Breast epithelium (tissue), 4 donors: Measurements from ENCODE around the gene SCYGR3. TPM values are rescaled to one million over a fixed set of nuclear protein-coding genes. Genes with fewer than 3 reads are reported as not detected.

Experiments used
- DNase-seq, 2 donors: peaks; one replicate each; pipeline ENCODE4 v3.0.0-alpha.2; 2019; ENCODE audit warnings: low spot score in 2 of 2
- H3K27ac ChIP-seq, 2 donors: fragments of 200-600 bp; sonication (generic) in 1 of 2; one replicate each; pipeline ENCODE4 v1.5.1; 2016 to 2019; ENCODE audit warnings: mild to moderate bottlenecking in 1 of 2
- H3K27me3 ChIP-seq, 2 donors: fragments of 200-600 bp; sonication (generic) in 1 of 2; one replicate each; pipeline versions ENCODE4 v1.5.1 to v1.6.0; 2017 to 2019; ENCODE audit warnings: control low read depth in 1 of 2, mild to moderate bottlenecking in 1 of 2
- H3K36me3 ChIP-seq: fragments of 200-600 bp; one replicate; pipeline ENCODE4 v1.5.1; 2019
- H3K4me1 ChIP-seq, 2 donors: fragments of 200-600 bp; sonication (generic); one replicate each; pipeline ENCODE4 v1.5.1; 2016 to 2019; ENCODE audit warnings: control low read depth in 1 of 2
- H3K4me3 ChIP-seq, 3 donors: fragments of 200-600 bp; sonication (generic); 1 replicate in 2 of 3; 2 replicates in 1 of 3; pipeline ENCODE4 v1.5.1; 2016 to 2019; ENCODE audit warnings: mild to moderate bottlenecking in 3 of 3, moderate library complexity in 2 of 3
- H3K9me3 ChIP-seq, 2 donors: fragments of 200-600 bp; sonication (generic) in 1 of 2; one replicate each; pipeline ENCODE4 v1.5.1; 2016 to 2019; ENCODE audit warnings: control low read depth in 1 of 2
- CTCF ChIP-seq, 3 donors: fragments of 450-650 bp; IDR thresholded peaks; one replicate each; pipeline ENCODE4 v1.5.1; 2016 to 2017; ENCODE audit warnings: antibody characterized with exemption in 3 of 3, mild to moderate bottlenecking in 3 of 3, moderate library complexity in 3 of 3
- POLR2A ChIP-seq: fragments of 450-650 bp; IDR thresholded peaks from one replicate; pipeline ENCODE4 v1.6.1; 2016; ENCODE audit warnings: antibody characterized with exemption, mild to moderate bottlenecking, moderate library complexity
- POLR2AphosphoS5 ChIP-seq, 3 donors: sonication (generic); formaldehyde crosslinking; IDR thresholded peaks; one replicate each; pipeline ENCODE4 v1.6.1; 2017; ENCODE audit warnings: antibody characterized with exemption in 3 of 3
- intact Hi-C: fragments of 100-400 bp; cut with DNase I; formaldehyde crosslinking; loops from one replicate; pipeline ENCODE4 v1.15.1; 2023; ENCODE audit warnings: low total_unique reads
- total RNA-seq, 3 donors: library from RNA; depleted of rRNA; stranded (reverse); fragments of >200 nt; gene quantifications; one replicate each; pipeline ENCODE4 v1.1.0, GENCODE V29; 2016

SCYGR3 gene
- total RNA-seq, 3 donors from 2014 or later, result not detected

- no peak overlapping the region for H3K27ac ChIP-seq
- intact Hi-C loops, result no loop called here
- no peak overlapping the region for H3K4me3 ChIP-seq
- H3K36me3 ChIP-seq, result no peaks in the 10 kb centered on the region
- no peaks in the 10 kb centered on the region for H3K9me3 ChIP-seq
- no peak for DNase-seq
- TF ChIP-seq CTCF (IDR thresholded peaks at IDR 0.05) (no peak), POLR2A (no peak), POLR2AphosphoS5 (IDR thresholded peaks at IDR 0.05) (no peak)
- H3K4me1 ChIP-seq, result no peaks in the 10 kb centered on the region
- no peaks in the 10 kb centered on the region for H3K27me3 ChIP-seq
Measured at GRCh38 chr2:227623226-227623625, 8.6 kb upstream of the SCYGR3 start.

DNA sequence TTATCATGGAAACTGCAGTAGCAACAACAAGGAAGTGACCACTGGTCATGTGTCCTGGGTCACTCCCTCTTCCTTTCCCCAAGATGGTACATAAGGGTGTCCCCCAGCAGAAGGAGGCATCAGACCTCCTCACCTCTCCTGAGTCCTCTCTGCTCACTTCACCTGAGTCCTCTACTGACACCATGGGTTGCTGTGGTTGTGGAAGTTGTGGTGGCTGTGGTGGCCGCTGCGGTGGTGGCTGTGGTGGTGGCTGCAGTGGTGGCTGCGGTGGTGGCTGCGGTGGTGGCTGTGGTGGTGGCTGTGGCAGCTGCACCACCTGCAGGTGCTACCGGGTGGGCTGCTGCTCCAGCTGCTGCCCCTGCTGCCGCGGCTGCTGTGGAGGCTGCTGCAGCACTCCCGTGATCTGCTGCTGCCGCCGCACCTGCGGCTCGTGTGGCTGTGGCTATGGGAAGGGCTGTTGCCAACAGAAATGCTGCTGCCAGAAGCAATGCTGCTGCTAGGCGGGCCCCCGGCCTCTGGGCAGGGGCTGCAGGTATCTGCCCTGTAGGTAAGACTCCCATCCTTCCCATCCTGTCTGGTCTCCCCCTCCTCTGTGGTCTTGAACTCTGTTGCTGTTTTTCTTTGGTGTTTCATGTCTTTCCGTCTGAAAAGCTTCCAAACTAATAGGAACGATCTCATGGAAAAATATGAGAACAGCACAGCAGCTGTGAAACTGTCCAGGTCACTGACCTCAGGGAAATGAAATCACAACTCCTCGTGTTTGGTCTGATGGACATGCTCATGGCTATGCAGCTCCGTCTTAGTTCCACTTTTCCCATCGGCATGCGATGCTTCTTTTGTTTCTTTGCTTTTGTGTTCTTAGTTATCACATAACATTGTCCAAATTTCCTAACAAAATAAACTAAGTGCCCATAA is 2.9 kb upstream of the SCYGR3 start, which contains the start of gene SCYGR4:
TSS of gene SCYGR4 (plus strand) at position 183 of the 915 bp plus-strand sequence. CDS start at position 183, 0 bp downstream.
- intact Hi-C loops, result no loop called here
- TF ChIP-seq POLR2AphosphoS5 (IDR thresholded peaks at IDR 0.05) (no peak), CTCF (IDR thresholded peaks at IDR 0.05) (no peak), POLR2A (no peak)
- H3K4me3 ChIP-seq, result no peak within 1 kb of the TSS
- H3K9me3 ChIP-seq, result no peaks in the 10 kb centered on the region
- H3K36me3 ChIP-seq, result no peaks in the 10 kb centered on the region
- DNase-seq, result no peak
- no peak within 1 kb of the TSS for H3K27ac ChIP-seq
- H3K4me1 ChIP-seq, result no peaks in the 10 kb centered on the region
- peaks cover 0 to 7% of the 10 kb centered on the region in 2 donors for H3K27me3 ChIP-seq

- TF ChIP-seq POLR2A (no peak), CTCF (IDR thresholded peaks at IDR 0.05) (no peak), POLR2AphosphoS5 (IDR thresholded peaks at IDR 0.05) (no peak)
- intact Hi-C loops, result no loop called here
- H3K9me3 ChIP-seq, result no peaks in the 10 kb centered on the region
Measured at GRCh38 chr2:227616631-227617030, 2.0 kb upstream of the SCYGR3 start.

DNA sequence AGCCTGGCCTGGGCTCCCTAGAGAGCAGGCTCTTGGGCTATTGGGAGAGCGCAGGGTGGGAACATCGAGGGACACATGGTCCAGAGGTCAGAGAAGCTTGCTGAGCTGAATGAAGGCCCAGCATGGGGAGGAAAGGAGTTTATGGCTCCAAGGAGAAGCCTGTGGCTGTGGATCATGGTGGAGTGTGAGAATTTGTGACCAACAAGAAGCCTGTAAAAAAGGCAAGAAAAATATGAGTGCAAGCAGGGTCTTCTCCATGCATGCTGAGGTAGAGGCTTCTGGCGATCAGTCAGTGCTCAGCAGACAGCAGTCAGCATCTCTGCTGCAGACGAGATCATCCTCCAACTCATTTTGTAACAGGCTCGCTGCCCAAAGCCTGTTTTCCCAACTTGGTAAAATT is 1.3 kb upstream of the SCYGR3 start:
- intact Hi-C loops, result no loop called here
- no peak for DNase-seq
- Histone ChIP-seq H3K4me3 (no peak overlapping the region), H3K4me1 (no peaks in the 10 kb centered on the region), H3K27ac (no peak overlapping the region), H3K9me3 (no peaks in the 10 kb centered on the region), H3K36me3 (no peaks in the 10 kb centered on the region), H3K27me3 (peaks cover 0 to 7% of the 10 kb centered on the region in 2 donors)
- TF ChIP-seq POLR2AphosphoS5 (IDR thresholded peaks at IDR 0.05) (no peak), POLR2A (no peak), CTCF (IDR thresholded peaks at IDR 0.05) (no peak)

More at GRCh38 chr2:227616631-227617030, 2.0 kb upstream of the SCYGR3 start:
- Histone ChIP-seq H3K4me1 (no peaks in the 10 kb centered on the region), H3K36me3 (no peaks in the 10 kb centered on the region), H3K27ac (no peak overlapping the region), H3K27me3 (peaks cover 0 to 7% of the 10 kb centered on the region in 2 donors), H3K4me3 (no peak overlapping the region)
- no peak for DNase-seq

GRCh38 chr2:227615181-227615580 is 541 bp upstream of the SCYGR3 start:
- H3K36me3 ChIP-seq, result no peaks in the 10 kb centered on the region

More at GRCh38 chr2:227615181-227615580, 541 bp upstream of the SCYGR3 start:
- intact Hi-C loops, result no loop called here
- H3K27ac ChIP-seq, result no peak overlapping the region
- no peaks in the 10 kb centered on the region for H3K9me3 ChIP-seq
- DNase-seq, result no peak
- H3K4me1 ChIP-seq, result no peaks in the 10 kb centered on the region
- no peak overlapping the region for H3K4me3 ChIP-seq
- no peak for TF ChIP-seq POLR2A
- TF ChIP-seq POLR2AphosphoS5 (IDR thresholded peaks at IDR 0.05), result no peak
- TF ChIP-seq CTCF (IDR thresholded peaks at IDR 0.05), result no peak
- H3K27me3 ChIP-seq, result peaks cover 0 to 7% of the 10 kb centered on the region in 2 donors
